GM21515 (cell line): ENCODE data around the gene LENG8.
A peak's percentile ranks its signal among the peaks of the same experiment; 100 is the strongest.

Experiments used
- ATAC-seq: cut with Tn5 transposase; IDR thresholded peaks from one replicate; pipeline ENCODE4 v1.9.1; 2021; ENCODE audit not compliant: unreplicated experiment

LENG8 gene

GRCh38 chr19:54448774-54449700, at the start of gene LENG8:
Gene LENG8, plus strand, starts transcription at chr19:54449199. Its CDS starts 2,146 bp downstream, at chr19:54451345.
- ATAC-seq = peak; percentile 88

- no peak for ATAC-seq
These were observed 48.1 kb upstream of the LENG8 start for GRCh38 chr19:54400913-54401312.

DNA sequence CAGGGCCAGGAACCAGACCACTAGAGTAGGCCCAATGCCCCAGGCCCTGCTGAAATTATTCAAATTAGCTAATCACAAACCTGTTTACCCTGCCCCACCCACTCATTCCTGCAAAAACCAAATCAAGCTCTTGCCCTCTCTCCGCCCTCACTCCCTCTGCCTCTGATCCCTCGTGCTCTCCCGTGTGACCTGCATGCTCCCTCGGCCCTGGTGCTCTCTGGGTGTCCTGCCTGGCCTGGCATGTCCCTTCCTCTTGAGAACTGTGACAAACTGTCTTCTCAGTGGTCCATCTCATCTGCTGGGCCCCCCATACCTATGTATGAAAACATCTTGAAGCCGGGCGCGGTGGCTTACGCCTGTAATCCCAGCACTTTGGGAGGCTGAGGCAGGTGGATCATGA, 45.9 kb upstream of the LENG8 start:
- ATAC-seq = no peak

DNA sequence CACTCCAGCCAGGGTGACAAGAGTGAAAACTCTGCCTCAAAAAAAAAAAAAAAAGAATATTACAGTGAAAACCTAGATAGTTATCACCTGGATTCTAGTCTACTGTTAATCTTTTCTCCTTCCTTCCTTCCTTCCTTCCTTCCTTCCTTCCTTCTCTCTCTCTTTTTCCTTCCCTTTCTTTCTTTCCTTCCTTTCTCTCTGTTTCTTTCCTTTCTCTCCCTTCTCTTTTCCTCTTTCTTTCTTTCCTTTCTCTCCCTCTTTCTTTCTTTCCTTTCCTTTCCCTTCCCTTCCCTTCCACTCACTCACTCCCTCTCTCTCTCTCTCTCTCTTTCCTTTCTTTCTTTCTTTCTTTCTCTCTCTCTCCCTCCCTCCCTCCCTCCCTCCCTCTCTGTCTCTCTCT, 43.4 kb upstream of the LENG8 start:
- ATAC-seq = no peak

- ATAC-seq = no peak
These were observed 41.2 kb upstream of the LENG8 start for GRCh38 chr19:54407780-54408179.

DNA sequence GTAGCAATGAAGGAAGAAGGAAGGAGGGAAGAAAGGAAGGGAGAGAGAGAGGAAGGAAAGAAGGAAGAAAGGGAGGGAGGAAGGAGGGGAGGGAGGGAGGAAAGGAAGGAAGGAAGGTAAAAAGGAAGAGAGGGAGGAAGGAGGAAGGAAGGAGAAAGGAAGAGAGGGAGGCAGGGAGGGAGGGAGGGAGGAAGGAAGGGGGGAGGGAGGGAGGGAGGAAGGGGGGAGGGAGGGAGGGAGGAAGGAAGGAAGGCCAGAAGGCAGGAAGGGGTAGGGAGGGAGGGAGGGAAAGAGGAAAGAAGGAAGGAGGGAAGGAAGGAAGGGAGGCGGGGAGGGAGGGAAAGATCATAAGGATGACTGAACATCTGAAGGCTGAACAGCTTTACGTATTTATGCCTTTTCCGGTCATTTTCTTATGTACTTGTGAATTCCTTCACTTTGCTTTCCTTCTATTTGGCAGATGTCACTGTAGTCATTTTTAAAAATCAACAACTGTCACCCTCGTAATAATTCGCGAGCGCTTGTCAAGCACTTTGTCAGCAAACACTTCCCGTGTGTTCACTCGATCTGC, 40.5 kb upstream of the LENG8 start:
- ATAC-seq = no peak

GRCh38 chr19:54411033-54411432, 38.0 kb upstream of the LENG8 start:
- ATAC-seq = no peak

DNA sequence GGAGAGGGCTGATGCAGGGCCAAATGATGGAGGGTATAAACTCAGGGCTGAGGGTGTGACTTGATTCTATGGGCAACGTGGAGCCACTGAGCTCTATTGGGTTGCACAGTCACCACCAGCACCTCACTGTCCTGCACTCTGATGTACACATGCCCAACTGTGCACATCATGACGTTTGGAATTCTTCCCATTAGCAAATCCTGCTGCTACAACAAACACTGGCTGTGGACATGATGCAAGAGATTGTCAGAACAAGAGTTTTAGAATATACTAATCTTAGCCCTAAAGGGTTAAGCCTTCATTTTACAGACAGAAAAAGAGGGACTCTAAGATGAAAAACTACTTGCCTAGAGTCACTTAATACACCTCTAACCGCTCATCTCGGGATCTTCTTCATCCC, 36.1 kb upstream of the LENG8 start:
- ATAC-seq = no peak

DNA sequence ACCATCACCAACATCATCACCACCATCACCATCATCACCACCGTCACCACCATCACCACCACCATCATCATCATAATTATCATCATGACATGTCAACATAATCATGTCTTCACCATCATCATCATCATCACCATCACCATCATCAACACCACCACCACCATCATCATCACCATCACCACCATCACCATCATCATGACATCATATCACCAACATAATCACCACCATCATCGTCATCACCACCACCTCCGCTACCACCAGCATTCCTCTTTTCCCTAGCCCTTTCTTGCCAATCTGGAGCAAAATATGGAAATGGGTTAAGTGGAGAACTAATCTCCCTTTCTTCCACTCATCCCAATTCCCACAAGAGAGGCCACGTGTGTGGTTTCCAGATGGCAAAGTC, 34.8 kb upstream of the LENG8 start:
- ATAC-seq = no peak

- no peak for ATAC-seq
These were observed 33.6 kb upstream of the LENG8 start, which contains the start of gene TTYH1 for GRCh38 chr19:54415208-54415900. Gene TTYH1, plus strand, starts transcription at chr19:54415464. Its CDS starts 89 bp downstream, at chr19:54415553.

- ATAC-seq = no peak
These were observed 32.9 kb upstream of the LENG8 start for GRCh38 chr19:54415901-54416673.

- no peak for ATAC-seq
These were observed 32.1 kb upstream of the LENG8 start for GRCh38 chr19:54416695-54417491.

GRCh38 chr19:54418030-54418929, 30.7 kb upstream of the LENG8 start:
- ATAC-seq = no peak

- ATAC-seq = no peak
These were observed 29.8 kb upstream of the LENG8 start for GRCh38 chr19:54418930-54419800.

GRCh38 chr19:54420068-54420382, 29.0 kb upstream of the LENG8 start:
- no peak for ATAC-seq

DNA sequence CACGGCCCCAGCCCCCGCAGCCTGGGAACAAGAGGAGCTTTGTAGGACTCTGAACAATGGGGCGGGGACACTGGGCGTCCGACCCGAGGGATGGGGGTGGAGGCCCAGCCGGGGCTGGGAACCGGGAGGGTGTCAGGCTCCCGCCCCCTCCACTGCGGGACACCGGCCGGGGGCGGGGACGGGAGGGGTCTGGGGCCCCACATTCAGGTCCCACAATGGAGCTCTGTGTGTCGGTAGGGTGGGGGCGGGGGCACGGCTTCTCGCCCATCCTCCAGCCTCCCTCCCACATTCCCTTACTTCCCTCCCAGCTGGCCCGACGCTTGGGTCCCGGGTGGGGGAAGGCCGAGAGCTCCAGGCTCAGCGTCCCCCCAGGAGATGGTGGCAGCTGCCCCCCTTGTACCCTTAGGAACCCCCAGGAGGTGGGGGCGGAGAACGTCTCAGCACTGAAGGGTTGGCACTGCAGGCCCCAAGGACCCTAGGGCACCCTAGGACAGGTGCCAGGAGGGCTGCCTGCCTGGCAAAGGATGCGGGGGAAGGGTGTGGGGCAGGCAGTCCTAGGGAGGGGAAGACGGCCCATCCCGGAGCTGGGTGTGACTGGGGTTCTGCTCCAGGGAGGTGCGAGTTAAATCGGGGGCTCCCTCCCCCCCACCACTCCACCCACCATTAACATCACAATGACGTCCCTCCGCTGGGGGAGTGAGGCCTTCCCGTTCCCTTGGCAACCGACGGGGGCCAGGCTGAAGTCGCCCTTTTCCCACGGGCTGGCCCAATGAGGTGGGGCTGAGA, 28.4 kb upstream of the LENG8 start:
- no peak for ATAC-seq

GRCh38 chr19:54421169-54421516, 27.9 kb upstream of the LENG8 start:
- no peak for ATAC-seq

DNA sequence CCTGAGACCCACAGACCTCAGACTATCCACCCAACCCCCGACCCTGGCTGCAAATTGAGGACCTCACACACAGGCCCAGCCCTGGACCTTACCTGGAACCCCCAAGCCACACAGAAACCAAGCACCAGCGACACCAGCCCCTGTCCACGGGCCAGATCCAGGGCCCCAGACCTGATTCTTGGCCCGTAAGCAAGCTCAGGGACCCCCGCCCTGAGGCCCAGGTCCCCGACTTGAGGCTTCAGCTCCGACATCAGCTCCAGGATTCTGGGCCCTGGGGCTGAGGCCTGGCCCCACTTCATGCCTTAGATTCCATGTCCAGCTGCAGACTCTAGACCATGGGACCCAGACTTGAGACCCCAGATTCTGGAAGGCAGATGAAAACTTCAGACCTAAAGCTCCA, 27.5 kb upstream of the LENG8 start:
- ATAC-seq = no peak
